OCI-LY1 (cell line): ENCODE measurements around the gene LYVE1.

Experiments
- H2AFZ ChIP-seq: fragments of 200-600 bp; sonication (generic), shearing (Covaris generic); 2 replicates; pipeline ENCODE4 v1.6.0; 2014; ENCODE audit warnings: antibody characterized with exemption, mild to moderate bottlenecking, low read length
- H3F3A ChIP-seq: fragments of 200-600 bp; sonication (generic), shearing (Covaris generic); 2 replicates; pipeline ENCODE4 v1.6.0; 2014; ENCODE audit warnings: mild to moderate bottlenecking, antibody characterized with exemption, low read length, moderate library complexity; ENCODE audit not compliant: insufficient read depth
- H3K27ac ChIP-seq: fragments of 200-600 bp; sonication (generic); 2 replicates; pipeline ENCODE4 v1.5.1; 2014; ENCODE audit warnings: low read length, mixed run types, mild to moderate bottlenecking, low read depth; ENCODE audit not compliant: poor library complexity, severe bottlenecking
- H3K27me3 ChIP-seq: fragments of 200-600 bp; sonication (generic); 2 replicates; pipeline ENCODE4 v1.6.0; 2014; ENCODE audit warnings: antibody characterized with exemption, mild to moderate bottlenecking, low read length, moderate library complexity; ENCODE audit not compliant: insufficient read depth
- H3K36me3 ChIP-seq: fragments of 200-600 bp; sonication (generic); 2 replicates; pipeline ENCODE4 v1.6.1; 2014; ENCODE audit warnings: mild to moderate bottlenecking, antibody characterized with exemption, low read length, moderate library complexity, mixed read lengths; ENCODE audit not compliant: insufficient read depth
- H3K4me1 ChIP-seq: fragments of 200-600 bp; sonication (generic); 2 replicates; pipeline ENCODE4 v1.5.1; 2014; ENCODE audit warnings: mild to moderate bottlenecking, low read length, moderate library complexity; ENCODE audit not compliant: insufficient read depth, severe bottlenecking
- H3K4me2 ChIP-seq: fragments of 200-600 bp; sonication (generic), shearing (Covaris generic); 2 replicates; pipeline ENCODE4 v1.6.1; 2014; ENCODE audit warnings: low read length
- H3K4me3 ChIP-seq: fragments of 200-600 bp; sonication (generic); 2 replicates; pipeline ENCODE4 v1.5.1; 2014; ENCODE audit warnings: low read length, low read depth, mild to moderate bottlenecking, mixed read lengths; ENCODE audit not compliant: poor library complexity, severe bottlenecking
- H3K79me2 ChIP-seq: fragments of 200-600 bp; shearing (Covaris generic); 2 replicates; pipeline ENCODE4 v1.6.1; 2016; ENCODE audit warnings: mixed run types, low read length, mixed read lengths; ENCODE audit not compliant: insufficient read depth
- H3K9ac ChIP-seq: fragments of 200-600 bp; sonication (generic), shearing (Covaris generic); 2 replicates; pipeline ENCODE4 v1.6.1; 2014; ENCODE audit warnings: mild to moderate bottlenecking, low read length, mixed read lengths
- H3K9me2 ChIP-seq: fragments of 200-600 bp; sonication (generic), shearing (Covaris generic); 2 replicates; pipeline ENCODE4 v1.6.1; 2014; ENCODE audit warnings: low read depth, mild to moderate bottlenecking, low read length, mixed read lengths
- H3K9me3 ChIP-seq: fragments of 200-600 bp; shearing (Covaris generic); 2 replicates; pipeline ENCODE4 v1.6.1; 2014; ENCODE audit warnings: low read length, mixed read lengths
- H4K20me1 ChIP-seq: fragments of 200-600 bp; sonication (generic), shearing (Covaris generic); 2 replicates; pipeline ENCODE4 v1.6.0; 2016; ENCODE audit warnings: mild to moderate bottlenecking, low read length; ENCODE audit not compliant: insufficient read depth
- CTCF ChIP-seq: fragments of 200-600 bp; sonication (generic), shearing (Covaris generic); IDR thresholded peaks from 2 replicates; pipeline ENCODE4 v1.5.1; 2017; ENCODE audit warnings: mild to moderate bottlenecking, antibody characterized with exemption, low read length, moderate library complexity, mixed read lengths
- EZH2 ChIP-seq: fragments of 200-600 bp; sonication (generic), shearing (Covaris generic); IDR thresholded peaks from 2 replicates; pipeline ENCODE4 v1.8.0; 2017; ENCODE audit warnings: borderline replicate concordance, mixed run types, mild to moderate bottlenecking, antibody characterized with exemption, low read length, moderate library complexity, mixed read lengths

Gene LYVE1

GRCh38 chr11:10604340-10604748 lies 35.9 kb upstream of the LYVE1 start:
- Histone ChIP-seq H3K4me3 (no peak overlapping the region), H4K20me1 (no peaks in the 10 kb centered on the region), H3K27me3 (no peaks in the 10 kb centered on the region), H3K27ac (no peak overlapping the region), H3K9me2 (no peaks in the 10 kb centered on the region), H3K9me3 (no peaks in the 10 kb centered on the region), H3F3A (no peaks in the 10 kb centered on the region), H3K36me3 (no peaks in the 10 kb centered on the region), H3K4me2 (no peak overlapping the region), H3K79me2 (no peaks in the 10 kb centered on the region), H2AFZ (no peak overlapping the region), H3K9ac (no peak overlapping the region), H3K4me1 (peaks cover 42% of the 10 kb centered on the region)
- TF ChIP-seq CTCF (no peak), EZH2 (no peak)

DNA sequence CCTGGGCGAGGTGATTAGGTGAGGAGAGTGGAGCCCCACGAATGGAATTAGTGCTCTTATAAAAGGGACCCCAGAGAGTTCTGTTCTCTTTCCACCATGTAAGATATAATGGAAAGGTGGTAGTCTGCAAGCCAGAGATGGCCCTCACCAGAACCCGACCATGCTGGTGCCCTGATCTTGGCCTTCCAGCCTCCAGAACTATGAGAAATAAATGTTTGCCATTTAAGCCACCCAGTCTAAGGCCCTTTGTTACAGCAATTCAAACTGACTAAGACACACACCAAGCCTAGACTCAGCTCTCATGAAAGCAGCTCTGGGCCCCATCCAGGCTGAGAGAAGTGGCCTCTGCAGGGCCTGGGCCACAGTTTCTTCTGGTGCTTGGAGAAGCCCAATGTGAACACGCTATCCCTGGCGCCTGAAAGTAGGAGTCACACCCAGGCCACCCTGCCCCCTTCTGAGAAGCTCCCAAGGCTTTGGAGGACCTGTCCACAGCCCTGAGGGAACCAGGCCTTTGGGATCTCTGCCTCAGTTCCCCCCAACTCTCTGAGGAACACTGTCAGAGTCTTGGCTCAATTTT lies 35.3 kb upstream of the LYVE1 start:
- no peaks in the 10 kb centered on the region for H3F3A ChIP-seq
- H3K4me1 ChIP-seq = peaks cover 39% of the 10 kb centered on the region
- TF ChIP-seq EZH2 (no peak), CTCF (no peak)
- no peaks in the 10 kb centered on the region for H3K9me2 ChIP-seq
- H2AFZ ChIP-seq = no peak overlapping the region
- H3K4me3 ChIP-seq = no peak overlapping the region
- no peaks in the 10 kb centered on the region for H4K20me1 ChIP-seq
- no peak overlapping the region for H3K27ac ChIP-seq
- no peaks in the 10 kb centered on the region for H3K9me3 ChIP-seq
- no peak overlapping the region for H3K9ac ChIP-seq
- H3K27me3 ChIP-seq = no peaks in the 10 kb centered on the region
- no peak overlapping the region for H3K4me2 ChIP-seq
- no peaks in the 10 kb centered on the region for H3K79me2 ChIP-seq
- no peaks in the 10 kb centered on the region for H3K36me3 ChIP-seq

DNA sequence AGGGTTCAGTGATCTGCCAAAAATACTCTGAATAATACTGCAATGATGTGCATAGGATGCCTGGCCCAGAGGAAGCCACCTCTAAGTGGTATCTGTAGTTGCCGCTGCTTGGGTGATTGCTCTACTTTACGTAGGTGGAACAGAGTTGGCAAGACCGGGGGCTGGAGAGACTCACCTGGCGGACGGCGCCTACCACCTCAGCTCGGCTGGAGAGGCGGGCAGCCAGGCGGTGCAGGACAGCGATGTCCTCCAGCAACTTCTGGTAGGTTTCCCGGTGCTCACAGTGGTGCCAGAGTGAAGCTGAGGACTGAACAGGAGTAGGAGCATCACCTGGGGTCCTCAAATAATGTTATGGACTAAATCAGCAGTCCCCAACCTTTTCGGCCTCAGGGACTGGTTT lies 34.5 kb upstream of the LYVE1 start:
- TF ChIP-seq EZH2 (no peak), CTCF (no peak)
- no peaks in the 10 kb centered on the region for H3K79me2 ChIP-seq
- no peak overlapping the region for H2AFZ ChIP-seq
- no peaks in the 10 kb centered on the region for H3K9me3 ChIP-seq
- H3K27ac ChIP-seq = no peak overlapping the region
- H4K20me1 ChIP-seq = no peaks in the 10 kb centered on the region
- H3K4me3 ChIP-seq = no peak overlapping the region
- no peak overlapping the region for H3K9ac ChIP-seq
- peaks cover 31% of the 10 kb centered on the region for H3K4me1 ChIP-seq
- H3K9me2 ChIP-seq = no peaks in the 10 kb centered on the region
- no peak overlapping the region for H3K4me2 ChIP-seq
- H3K27me3 ChIP-seq = no peaks in the 10 kb centered on the region
- no peaks in the 10 kb centered on the region for H3F3A ChIP-seq
- no peaks in the 10 kb centered on the region for H3K36me3 ChIP-seq
